GM12891 (cell line): ENCODE results near the gene TRIM31.

Source experiments
- PAX5 ChIP-seq: IDR thresholded peaks from 2 replicates; pipeline ENCODE4 v1.6.1; 2011; ENCODE audit warnings: low read length, moderate library complexity, mild to moderate bottlenecking; ENCODE audit not compliant: insufficient read depth, severe bottlenecking
- POLR2A ChIP-seq: IDR thresholded peaks from 2 replicates; pipeline ENCODE4 v1.6.1; 2011; ENCODE audit warnings: low read depth, low read length, control low read depth
- POLR2AphosphoS5 ChIP-seq: IDR thresholded peaks from 2 replicates; pipeline ENCODE4 v1.6.1; 2011; ENCODE audit warnings: low read depth, low read length, control low read depth
- POU2F2 ChIP-seq: IDR thresholded peaks from 2 replicates; pipeline ENCODE4 v1.6.1; 2011; ENCODE audit warnings: low read depth, mild to moderate bottlenecking, control low read depth, low read length, moderate library complexity
- TAF1 ChIP-seq: IDR thresholded peaks from 2 replicates; pipeline ENCODE4 v1.6.1; 2011; ENCODE audit warnings: low read depth, low read length, control low read depth

GRCh38 chr6:30152016-30152673, 39.3 kb upstream of the TRIM31 start:
- no peak for TF ChIP-seq POLR2A
- no peak for TF ChIP-seq POU2F2
- TF ChIP-seq PAX5 = no peak
- TF ChIP-seq POLR2AphosphoS5 = no peak
- no peak for TF ChIP-seq TAF1
